ENCODE results near the gene KLK14.

- TF ChIP-seq CTCF (conservative IDR thresholded peaks at IDR 0.05; ENCODE audit: low read depth in 2 of 2): no peak
- no peak for TF ChIP-seq JUNB (IDR thresholded peaks at IDR 0.05; ENCODE audit: unreplicated experiment)
- TF ChIP-seq POLR2AphosphoS5 (IDR thresholded peaks at IDR 0.05; ENCODE audit: low read depth): no peak
- no peak for TF ChIP-seq EZH2phosphoT487 (IDR thresholded peaks at IDR 0.05; ENCODE audit: unreplicated experiment)
- no peak for TF ChIP-seq REST (IDR thresholded peaks at IDR 0.05; ENCODE audit: unreplicated experiment)
- no peak for TF ChIP-seq CREB1 (CRISPR knock-in tag; IDR thresholded peaks at IDR 0.05; ENCODE audit: low read depth)
- no peak for TF ChIP-seq EZH2 (IDR thresholded peaks at IDR 0.05; ENCODE audit: low read depth, unreplicated experiment)
- no peak for TF ChIP-seq NANOG (IDR thresholded peaks at IDR 0.05; ENCODE audit: borderline replicate concordance)
- no peak for TF ChIP-seq ETS1 (IDR thresholded peaks at IDR 0.05)
- no peak for TF ChIP-seq ZNF462 (CRISPR knock-in tag; IDR thresholded peaks at IDR 0.05)
These were observed 19.0 kb downstream of the KLK14 start for GRCh38 chr19:51063664-51064063.
